ENCODE results near the gene FOXL2. TPM values are rescaled to one million over a fixed set of nuclear protein-coding genes. Genes with fewer than 3 reads are reported as not detected.

The FOXL2 gene
- total RNA-seq, 1 donor from 2014 or later = 0.26 TPM

- peaks cover 30% of the 10 kb centered on the region for H3K27me3 ChIP-seq (ENCODE audit: control insufficient read depth, insufficient read depth, low read length)
- FAIRE-seq (no peak), DNase-seq (ENCODE audit: low read depth) (no peak)
- no peaks in the 10 kb centered on the region for H3K36me3 ChIP-seq (ENCODE audit: control insufficient read depth, insufficient read depth, low read length)
- no peak for TF ChIP-seq CTCF (IDR thresholded peaks at IDR 0.05; ENCODE audit: insufficient read depth, low read length, severe bottlenecking)
- peak overlapping the region; percentile 22 for H3K4me3 ChIP-seq (ENCODE audit: low read depth, low read length)
Measured at GRCh38 chr3:138949445-138950005, 2.6 kb upstream of the FOXL2 start.

GRCh38 chr3:138949002-138949418, 2.1 kb upstream of the FOXL2 start:
- H3K27me3 ChIP-seq (ENCODE audit: control insufficient read depth, insufficient read depth, low read length) = peaks cover 35% of the 10 kb centered on the region
- FAIRE-seq (no peak), DNase-seq (ENCODE audit: low read depth) (no peak)
- no peak overlapping the region for H3K4me3 ChIP-seq (ENCODE audit: low read depth, low read length)
- H3K36me3 ChIP-seq (ENCODE audit: control insufficient read depth, insufficient read depth, low read length) = no peaks in the 10 kb centered on the region
- TF ChIP-seq CTCF (IDR thresholded peaks at IDR 0.05; ENCODE audit: insufficient read depth, low read length, severe bottlenecking) = no peak

- Histone ChIP-seq H3K4me3 (ENCODE audit: low read depth, low read length) (no peak overlapping the region), H3K27me3 (ENCODE audit: control insufficient read depth, insufficient read depth, low read length) (peaks cover 39% of the 10 kb centered on the region), H3K36me3 (ENCODE audit: control insufficient read depth, insufficient read depth, low read length) (no peaks in the 10 kb centered on the region)
- DNase-seq (ENCODE audit: low read depth) = no peak
- no peak for TF ChIP-seq CTCF (IDR thresholded peaks at IDR 0.05; ENCODE audit: insufficient read depth, low read length, severe bottlenecking)
- no peak for FAIRE-seq
Measured at GRCh38 chr3:138948371-138949001, 1.5 kb upstream of the FOXL2 start.

GRCh38 chr3:138947495-138948121, 671 bp upstream of the FOXL2 start:
- Histone ChIP-seq H3K4me3 (ENCODE audit: low read depth, low read length) (peak overlapping the region; percentile 34), H3K36me3 (ENCODE audit: control insufficient read depth, insufficient read depth, low read length) (no peaks in the 10 kb centered on the region), H3K27me3 (ENCODE audit: control insufficient read depth, insufficient read depth, low read length) (peaks cover 47% of the 10 kb centered on the region)
- TF ChIP-seq CTCF (IDR thresholded peaks at IDR 0.05; ENCODE audit: insufficient read depth, low read length, severe bottlenecking) = no peak
- DNase-seq (ENCODE audit: low read depth) (no peak), FAIRE-seq (no peak)

- FAIRE-seq = no peak
- Histone ChIP-seq H3K36me3 (ENCODE audit: control insufficient read depth, insufficient read depth, low read length) (no peaks in the 10 kb centered on the region), H3K27me3 (ENCODE audit: control insufficient read depth, insufficient read depth, low read length) (peaks cover 51% of the 10 kb centered on the region), H3K4me3 (ENCODE audit: low read depth, low read length) (peak overlapping the region; percentile 34)
- peak; percentile 45 for DNase-seq (ENCODE audit: low read depth)
- peak; percentile 54 for TF ChIP-seq CTCF (IDR thresholded peaks at IDR 0.05; ENCODE audit: insufficient read depth, low read length, severe bottlenecking)
Measured at GRCh38 chr3:138945709-138946662, 951 bp downstream of the FOXL2 start.
